Fibroblast of mammary gland (primary cell): Measurements from ENCODE around the gene CSNK2A1.
"Not testable (repeated sequence)": the region's sequence is repeated elsewhere in the genome, so short reads cannot be mapped to it uniquely, and the experiment has no call there.

ENCODE experiments used
- DNase-seq: peaks from one replicate; pipeline ENCODE4 v3.0.0-alpha.2; 2010; ENCODE audit warnings: low read depth
- H3K4me3 ChIP-seq: 2 replicates; pipeline ENCODE4 v1.5.1; 2011; ENCODE audit warnings: low read depth, mild to moderate bottlenecking, low read length, moderate library complexity; ENCODE audit not compliant: control insufficient read depth
- TF ChIP-seq, protein P1 (sequence below): conservative IDR thresholded peaks from 2 replicates; pipeline ENCODE4 v1.5.1; 2011; ENCODE audit warnings: low read depth, low read length, inconsistent platforms; ENCODE audit not compliant: control insufficient read depth, insufficient read depth

CSNK2A1 gene

DNA sequence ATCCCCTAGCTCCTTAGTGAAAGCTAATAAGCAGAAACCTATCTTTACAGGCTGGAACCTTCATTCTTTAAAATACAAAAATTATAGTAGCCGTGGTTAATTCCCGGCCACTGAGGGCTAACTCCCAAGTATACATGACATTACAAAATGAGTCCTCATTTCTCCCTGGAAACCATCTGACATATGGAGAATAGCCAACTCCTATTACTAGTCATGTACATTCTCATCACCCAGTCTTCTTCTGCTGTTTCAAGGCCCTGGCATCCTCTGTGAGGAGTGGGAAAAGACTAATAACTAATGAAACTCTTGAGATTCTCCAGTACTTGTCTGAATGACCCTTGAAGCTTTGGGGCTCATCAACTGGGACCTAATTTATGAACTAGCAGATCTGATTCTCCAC lies 30.2 kb downstream of the CSNK2A1 start:
- H3K4me3 ChIP-seq, result no peak overlapping the region
- peak; percentile 52 for DNase-seq
- TF ChIP-seq, protein P1, sequence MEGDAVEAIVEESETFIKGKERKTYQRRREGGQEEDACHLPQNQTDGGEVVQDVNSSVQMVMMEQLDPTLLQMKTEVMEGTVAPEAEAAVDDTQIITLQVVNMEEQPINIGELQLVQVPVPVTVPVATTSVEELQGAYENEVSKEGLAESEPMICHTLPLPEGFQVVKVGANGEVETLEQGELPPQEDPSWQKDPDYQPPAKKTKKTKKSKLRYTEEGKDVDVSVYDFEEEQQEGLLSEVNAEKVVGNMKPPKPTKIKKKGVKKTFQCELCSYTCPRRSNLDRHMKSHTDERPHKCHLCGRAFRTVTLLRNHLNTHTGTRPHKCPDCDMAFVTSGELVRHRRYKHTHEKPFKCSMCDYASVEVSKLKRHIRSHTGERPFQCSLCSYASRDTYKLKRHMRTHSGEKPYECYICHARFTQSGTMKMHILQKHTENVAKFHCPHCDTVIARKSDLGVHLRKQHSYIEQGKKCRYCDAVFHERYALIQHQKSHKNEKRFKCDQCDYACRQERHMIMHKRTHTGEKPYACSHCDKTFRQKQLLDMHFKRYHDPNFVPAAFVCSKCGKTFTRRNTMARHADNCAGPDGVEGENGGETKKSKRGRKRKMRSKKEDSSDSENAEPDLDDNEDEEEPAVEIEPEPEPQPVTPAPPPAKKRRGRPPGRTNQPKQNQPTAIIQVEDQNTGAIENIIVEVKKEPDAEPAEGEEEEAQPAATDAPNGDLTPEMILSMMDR, result no peak

DNA sequence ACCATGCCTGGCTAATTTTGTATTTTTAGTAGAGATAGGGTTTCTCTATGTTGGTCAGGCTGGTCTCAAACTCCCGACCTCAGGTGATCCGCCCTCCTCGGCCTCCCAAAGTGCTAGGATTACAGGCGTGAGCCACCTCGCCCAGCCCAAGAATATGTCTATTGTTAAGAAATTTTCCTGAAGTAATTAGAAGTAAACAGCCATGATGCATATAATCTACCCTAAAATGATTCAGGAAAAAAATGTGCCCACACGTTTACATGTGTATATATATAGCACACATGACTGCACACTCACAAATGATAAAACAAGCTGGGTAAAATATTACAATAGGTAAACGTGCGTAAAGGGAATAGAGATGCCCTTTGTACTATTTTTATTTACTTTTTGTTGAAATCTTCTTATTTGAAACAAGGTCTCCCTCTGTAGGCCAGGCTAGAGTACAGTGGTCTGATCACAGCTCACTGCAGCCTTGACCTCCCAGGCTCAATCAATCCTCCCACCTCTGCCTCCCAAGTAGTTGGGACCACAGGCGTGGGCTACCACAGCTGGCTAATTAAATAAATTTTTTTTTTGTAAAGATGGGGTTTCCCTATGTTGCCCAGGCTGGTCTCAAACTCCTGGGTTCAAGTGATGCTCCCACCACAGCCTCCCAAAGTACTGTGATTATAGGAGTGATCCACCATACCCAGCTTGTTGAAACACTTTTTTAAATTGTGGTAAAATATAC lies 33.1 kb downstream of the CSNK2A1 start:
- not testable (repeated sequence) for H3K4me3 ChIP-seq, DNase-seq

DNA sequence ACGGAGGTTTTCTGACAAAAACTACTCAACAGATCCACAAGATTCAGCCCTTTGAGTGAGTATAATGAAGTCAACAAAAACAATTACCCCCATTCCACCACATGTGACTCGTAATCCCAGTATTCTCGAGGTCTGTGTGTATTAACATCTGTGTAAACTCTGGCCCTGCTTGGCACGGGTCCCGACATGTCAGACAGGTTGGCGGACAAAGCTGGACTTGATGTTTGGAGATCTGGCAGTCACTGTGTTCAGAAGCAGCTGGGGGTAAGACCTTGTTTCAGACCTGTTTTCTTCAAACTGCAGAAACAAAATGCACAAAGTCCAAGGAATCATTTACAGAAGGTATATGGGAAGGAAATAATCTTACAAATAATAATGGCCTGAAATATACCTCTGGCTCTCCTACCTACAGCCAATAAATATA lies 35.2 kb downstream of the CSNK2A1 start:
- peak; percentile 38 for DNase-seq
- not testable (repeated sequence) for H3K4me3 ChIP-seq

DNA sequence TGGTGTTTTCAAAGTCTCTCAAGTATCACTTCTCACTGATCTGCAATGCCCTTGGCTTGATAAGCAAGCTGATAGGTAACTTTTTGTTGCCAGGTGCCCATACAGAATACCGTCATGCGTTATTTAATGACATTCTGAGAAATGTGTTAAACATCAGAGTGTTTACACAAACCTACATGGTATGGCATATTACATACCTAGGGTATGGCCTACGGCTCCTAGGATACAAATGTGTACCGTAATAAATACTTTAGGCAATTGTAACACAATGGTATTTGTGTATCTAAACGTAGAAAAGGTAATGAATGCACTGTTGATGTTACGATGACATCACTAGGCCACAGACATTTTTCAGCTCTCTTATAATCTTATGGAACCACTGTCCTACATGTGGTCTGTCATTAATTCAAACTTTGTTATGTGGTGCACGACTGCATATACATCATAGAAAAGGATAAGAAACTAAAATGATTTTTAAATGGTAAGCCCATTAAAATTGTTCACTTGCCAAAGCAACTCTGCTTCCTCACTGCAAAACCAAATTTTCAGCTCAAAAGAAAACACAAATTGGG lies 35.7 kb downstream of the CSNK2A1 start:
- TF ChIP-seq, protein P1, result no peak
- DNase-seq, result no peak
- no peak overlapping the region for H3K4me3 ChIP-seq

DNA sequence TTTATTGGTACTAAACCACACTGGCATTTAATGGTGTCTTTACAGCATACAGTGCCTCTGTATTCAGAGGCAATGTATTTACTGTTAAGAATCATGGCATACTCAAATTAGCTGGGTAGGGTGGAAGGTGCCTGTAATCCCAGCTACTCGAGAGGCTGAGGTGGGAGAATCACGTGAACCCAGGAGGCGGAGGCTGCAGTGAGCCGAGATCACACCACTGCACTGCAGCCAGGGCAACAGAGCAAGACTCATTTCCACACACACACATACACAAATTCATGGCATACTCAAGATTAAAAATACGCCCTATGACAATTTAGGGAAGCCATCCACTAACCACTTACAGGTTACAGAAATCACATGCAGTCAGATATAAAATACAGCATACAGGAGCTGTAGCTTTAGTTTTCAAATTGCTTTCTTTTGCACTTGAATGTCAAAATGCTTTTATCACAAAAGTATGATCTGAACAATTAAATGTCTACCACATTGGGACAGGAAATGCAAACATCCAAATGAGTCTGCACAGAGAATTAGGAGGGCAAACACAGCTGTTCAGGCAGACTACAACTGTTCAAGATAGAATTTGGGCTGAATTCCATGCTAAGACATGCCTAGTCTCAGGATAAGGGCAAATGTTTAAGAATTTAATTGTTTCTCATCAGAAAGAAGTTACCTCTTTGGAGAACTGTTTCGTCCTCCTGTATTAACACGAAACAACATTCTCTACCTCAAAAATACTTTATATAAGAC lies 36.4 kb downstream of the CSNK2A1 start:
- TF ChIP-seq, protein P1, result no peak
- no peak overlapping the region for H3K4me3 ChIP-seq

DNA sequence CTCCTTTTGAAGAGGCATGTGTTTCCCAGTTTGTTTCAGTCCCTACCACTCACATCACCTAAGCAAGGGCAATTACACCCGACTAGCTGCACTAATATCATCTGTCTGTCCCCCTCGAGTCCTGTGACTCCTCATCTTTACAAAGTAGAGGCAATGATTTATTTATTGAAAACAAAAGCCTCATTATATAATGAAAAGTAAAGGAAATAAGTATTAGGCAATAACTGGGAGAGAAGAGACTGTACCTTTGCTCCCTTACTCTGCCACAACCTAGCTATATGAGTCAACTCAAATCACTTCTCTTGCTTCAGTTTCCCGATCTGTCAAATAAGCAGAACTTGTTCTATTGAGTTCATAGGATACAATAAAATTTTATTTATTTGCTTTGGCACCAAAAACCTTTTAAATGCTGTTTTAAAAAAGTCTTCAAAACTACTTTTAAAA lies 38.9 kb downstream of the CSNK2A1 start:
- TF ChIP-seq, protein P1, result no peak
- DNase-seq, result no peak

More for the DNA sequence above, 36.4 kb downstream of the CSNK2A1 start:
- no peak for DNase-seq

DNA sequence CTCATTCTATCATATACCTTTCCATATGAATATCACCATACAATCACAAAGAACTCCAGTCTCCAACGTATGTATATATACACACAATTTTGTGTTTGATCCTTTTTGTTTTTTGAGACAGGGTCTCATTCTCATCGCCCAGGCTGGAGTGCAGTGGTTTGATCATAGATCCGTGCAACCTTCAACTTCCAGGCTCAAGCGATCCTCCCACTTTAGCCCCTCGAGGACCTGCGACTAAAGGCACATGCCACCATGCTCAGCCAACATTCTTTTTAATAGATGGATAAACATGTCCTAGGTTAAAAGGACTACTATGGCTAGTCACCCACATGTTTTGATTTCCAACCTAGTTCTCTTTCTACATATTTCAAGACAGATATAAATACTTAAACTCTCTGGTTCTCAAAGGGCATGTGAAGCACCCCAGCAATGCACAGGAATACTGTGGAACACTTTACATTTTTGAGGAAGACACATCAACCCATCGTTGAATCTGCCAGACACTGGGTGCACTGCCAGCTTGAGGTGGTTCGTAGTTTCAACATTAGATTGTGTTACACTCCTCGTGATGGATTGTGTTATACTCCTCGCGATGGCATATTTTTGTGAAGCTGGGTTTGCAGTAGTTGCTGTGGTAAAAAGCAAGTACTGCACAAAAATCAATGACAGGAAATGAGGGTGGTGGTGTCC lies 40.4 kb downstream of the CSNK2A1 start:
- TF ChIP-seq, protein P1, result no peak
- H3K4me3 ChIP-seq, result no peak overlapping the region
- no peak for DNase-seq

More for the DNA sequence above, 38.9 kb downstream of the CSNK2A1 start:
- no peak overlapping the region for H3K4me3 ChIP-seq
